Mesothelial cell of epicardium (in vitro differentiated cells): Measurements from ENCODE around the gene NBL1. TPM values are rescaled to one million over a fixed set of nuclear protein-coding genes. Genes with fewer than 3 reads are reported as not detected.

Experiments used
- DNase-seq, 2 experiments: peaks; one replicate each; pipeline ENCODE4 v3.0.0; 2021; ENCODE audit warnings: low spot score in 2 of 2; ENCODE audit not compliant: unreplicated experiment in 2 of 2
- H3K27ac Mint-ChIP-seq: 2 replicates; pipeline ENCODE4 v1.8.0; 2021; ENCODE audit warnings: mixed read lengths
- H3K27me3 Mint-ChIP-seq: 2 replicates; pipeline ENCODE4 v1.8.0; 2021; ENCODE audit warnings: low read depth, mixed read lengths
- H3K36me3 Mint-ChIP-seq: 2 replicates; pipeline ENCODE4 v1.8.0; 2021; ENCODE audit warnings: mixed read lengths
- H3K4me1 Mint-ChIP-seq: 2 replicates; pipeline ENCODE4 v1.8.0; 2021; ENCODE audit warnings: mixed read lengths
- H3K4me3 Mint-ChIP-seq: 2 replicates; pipeline ENCODE4 v1.8.0; 2021; ENCODE audit warnings: mild to moderate bottlenecking, moderate library complexity, mixed read lengths
- H3K9me3 Mint-ChIP-seq: 2 replicates; pipeline ENCODE4 v1.8.0; 2021; ENCODE audit warnings: mixed read lengths
- CTCF ChIP-seq: fragments of 200-600 bp; sonication (generic); IDR thresholded peaks from one replicate; pipeline ENCODE4 v1.5.0; 2021; ENCODE audit warnings: antibody characterized with exemption; ENCODE audit not compliant: unreplicated experiment
- total RNA-seq: library from RNA; stranded (reverse); gene quantifications from 3 replicates; pipeline ENCODE4 v1.2.1, GENCODE V29; 2021

Gene NBL1
- total RNA-seq, 1 donor from 2014 or later = 22.9 TPM

- TF ChIP-seq CTCF = no peak
- Mint-ChIP-seq H3K36me3 (no peaks in the 10 kb centered on the region), H3K4me3 (no peak overlapping the region), H3K27me3 (peaks cover 83% of the 10 kb centered on the region), H3K9me3 (no peaks in the 10 kb centered on the region), H3K4me1 (peaks cover 4% of the 10 kb centered on the region), H3K27ac (no peak overlapping the region)
- DNase-seq = no peak
Measured at GRCh38 chr1:19668888-19669287, 24.8 kb downstream of the NBL1 start.

- Mint-ChIP-seq H3K36me3 (no peaks in the 10 kb centered on the region), H3K4me1 (peaks cover 4% of the 10 kb centered on the region), H3K27me3 (peaks cover 86% of the 10 kb centered on the region), H3K27ac (no peak overlapping the region), H3K9me3 (no peaks in the 10 kb centered on the region), H3K4me3 (no peak overlapping the region)
- DNase-seq = no peak
- TF ChIP-seq CTCF = no peak
Measured at GRCh38 chr1:19670787-19671186, 26.7 kb downstream of the NBL1 start.

- H3K4me1 Mint-ChIP-seq = no peaks in the 10 kb centered on the region
Measured at GRCh38 chr1:19672237-19672636, 28.1 kb downstream of the NBL1 start.

GRCh38 chr1:19675797-19676196, 31.7 kb downstream of the NBL1 start:
- H3K4me3 Mint-ChIP-seq = no peak overlapping the region
- no peak for TF ChIP-seq CTCF
- H3K27ac Mint-ChIP-seq = no peak overlapping the region
- no peaks in the 10 kb centered on the region for H3K36me3 Mint-ChIP-seq
- DNase-seq = no peak
- no peaks in the 10 kb centered on the region for H3K9me3 Mint-ChIP-seq
- no peaks in the 10 kb centered on the region for H3K4me1 Mint-ChIP-seq
- H3K27me3 Mint-ChIP-seq = peaks cover 47% of the 10 kb centered on the region

More at GRCh38 chr1:19672237-19672636, 28.1 kb downstream of the NBL1 start:
- no peak overlapping the region for H3K27ac Mint-ChIP-seq
- H3K9me3 Mint-ChIP-seq = no peaks in the 10 kb centered on the region
- no peak for TF ChIP-seq CTCF
- DNase-seq = no peak
- peaks cover 80% of the 10 kb centered on the region for H3K27me3 Mint-ChIP-seq
- H3K4me3 Mint-ChIP-seq = no peak overlapping the region
- H3K36me3 Mint-ChIP-seq = no peaks in the 10 kb centered on the region

- DNase-seq = peak in 1 of 2 experiments; percentile 69
- Mint-ChIP-seq H3K4me1 (no peaks in the 10 kb centered on the region), H3K36me3 (no peaks in the 10 kb centered on the region), H3K27me3 (peaks cover 40% of the 10 kb centered on the region), H3K9me3 (no peaks in the 10 kb centered on the region), H3K27ac (no peak overlapping the region), H3K4me3 (no peak overlapping the region)
- no peak for TF ChIP-seq CTCF
Measured at GRCh38 chr1:19676438-19676922, 32.4 kb downstream of the NBL1 start.

GRCh38 chr1:19678493-19678892, 34.4 kb downstream of the NBL1 start:
- no peak overlapping the region for H3K4me3 Mint-ChIP-seq
- peaks cover 27% of the 10 kb centered on the region for H3K27me3 Mint-ChIP-seq
- no peak for DNase-seq
- H3K27ac Mint-ChIP-seq = no peak overlapping the region
- no peaks in the 10 kb centered on the region for H3K9me3 Mint-ChIP-seq
- TF ChIP-seq CTCF = no peak
- no peaks in the 10 kb centered on the region for H3K4me1 Mint-ChIP-seq
- no peaks in the 10 kb centered on the region for H3K36me3 Mint-ChIP-seq
